Prostate gland (tissue), 2 donors: ENCODE results near the gene LHCGR. TPM values are rescaled to one million over a fixed set of nuclear protein-coding genes. Genes with fewer than 3 reads are reported as not detected.

ENCODE experiments used
- DNase-seq: peaks from one replicate; pipeline ENCODE4 v3.0.0-alpha.2; 2019; ENCODE audit warnings: low spot score
- H3K27ac ChIP-seq, 2 donors: fragments of 200-600 bp; sonication (generic); 2 replicates each; pipeline ENCODE4 v1.5.1; 2017 to 2019
- H3K27me3 ChIP-seq: fragments of 200-600 bp; sonication (generic); replicated peaks from 2 replicates; pipeline ENCODE4 v1.5.1; 2019; ENCODE audit not compliant: insufficient read depth
- H3K36me3 ChIP-seq, 2 donors: fragments of 200-600 bp; sonication (generic); 1 replicate in 1 of 2; 2 replicates in 1 of 2; pipeline versions ENCODE4 v1.5.1 to v1.8.1; 2017 to 2019
- H3K4me1 ChIP-seq: fragments of 200-600 bp; sonication (generic); replicated peaks from 2 replicates; pipeline ENCODE4 v1.5.1; 2019
- H3K4me3 ChIP-seq, 2 donors: fragments of 200-600 bp; sonication (generic); 2 replicates each; pipeline ENCODE4 v1.5.1; 2017 to 2019
- H3K9me3 ChIP-seq: fragments of 200-600 bp; sonication (generic); 2 replicates; pipeline ENCODE4 v1.5.1; 2017
- CTCF ChIP-seq, 4 experiments: fragments of 200-600 bp in 2 of 4; fragments of 450-650 bp in 2 of 4; sonication (generic) in 2 of 4; IDR thresholded peaks; 1 replicate in 3 of 4; 2 replicates in 1 of 4; pipeline ENCODE4 v1.5.1; 2016 to 2019; ENCODE audit warnings: antibody characterized with exemption in 4 of 4, mild to moderate bottlenecking in 2 of 4, moderate library complexity in 2 of 4
- POLR2A ChIP-seq: fragments of 450-650 bp; IDR thresholded peaks from one replicate; pipeline ENCODE4 v1.6.1; 2016; ENCODE audit warnings: antibody characterized with exemption, mild to moderate bottlenecking
- POLR2AphosphoS5 ChIP-seq: sonication (generic); formaldehyde crosslinking; IDR thresholded peaks from one replicate; pipeline ENCODE4 v1.6.1; 2017; ENCODE audit warnings: antibody characterized with exemption
- whole genome bisulfite sequencing: methylation state at CpG from one replicate; pipeline ENCODE4 v1.1.5; 2018; 5-methylcytosine and 5-hydroxymethylcytosine counted together
- intact Hi-C: fragments of 100-400 bp; cut with DNase I; formaldehyde crosslinking; loops from one replicate; pipeline ENCODE4 v1.14.2; 2022
- total RNA-seq, 2 donors: library from RNA; depleted of rRNA; stranded (reverse); fragments of >200 nt; gene quantifications; one replicate each; pipeline ENCODE4 v1.1.0, GENCODE V29; 2016

LHCGR gene
- 1 to 10 TPM in 1 of 2 donors, not detected in 1; 1.6 TPM for total RNA-seq

- Histone ChIP-seq H3K27ac (no peak within 1 kb of the TSS), H3K4me1 (no peaks in the 10 kb centered on the region), H3K36me3 (no peaks in the 10 kb centered on the region), H3K9me3 (no peaks in the 10 kb centered on the region), H3K27me3 (peaks cover 9% of the 10 kb centered on the region), H3K4me3 (no peak within 1 kb of the TSS)
- 8% methylated on average over 30 of the region's 37 CpGs for WGBS
- no peak for DNase-seq
- intact Hi-C loops = no loop called here
- no peak for TF ChIP-seq CTCF (IDR thresholded peaks at IDR 0.05)
- TF ChIP-seq POLR2A = no peak
- no peak for TF ChIP-seq POLR2AphosphoS5
Observed at GRCh38 chr2:48755473-48755872, at the start of gene LHCGR. TSS of gene LHCGR (minus strand) at chr2:48755724. CDS start at chr2:48755671, 53 bp downstream.

GRCh38 chr2:48799601-48800000 lies 44.1 kb upstream of the LHCGR start:
- WGBS = 83% methylated on average over 6 of the region's 6 CpGs
- intact Hi-C loops = no loop called here

GRCh38 chr2:48795065-48795464 lies 39.5 kb upstream of the LHCGR start:
- 77% methylated on average over 2 of the region's 2 CpGs for WGBS
- intact Hi-C loops = no loop called here
- no peak overlapping the region for H3K4me3 ChIP-seq

More at GRCh38 chr2:48799601-48800000, 44.1 kb upstream of the LHCGR start:
- DNase-seq = no peak
- Histone ChIP-seq H3K9me3 (no peaks in the 10 kb centered on the region), H3K4me1 (no peaks in the 10 kb centered on the region), H3K27ac (no peak overlapping the region), H3K4me3 (no peak overlapping the region), H3K27me3 (no peaks in the 10 kb centered on the region), H3K36me3 (no peaks in the 10 kb centered on the region)
- no peak for TF ChIP-seq POLR2AphosphoS5
- TF ChIP-seq CTCF (IDR thresholded peaks at IDR 0.05) = no peak
- TF ChIP-seq POLR2A = no peak

GRCh38 chr2:48793671-48794070 lies 38.1 kb upstream of the LHCGR start:
- Histone ChIP-seq H3K4me1 (no peaks in the 10 kb centered on the region), H3K9me3 (no peaks in the 10 kb centered on the region), H3K27ac (no peak overlapping the region), H3K4me3 (no peak overlapping the region), H3K36me3 (no peaks in the 10 kb centered on the region), H3K27me3 (no peaks in the 10 kb centered on the region)
- TF ChIP-seq POLR2AphosphoS5 (no peak), POLR2A (no peak), CTCF (IDR thresholded peaks at IDR 0.05) (no peak)
- intact Hi-C loops = no loop called here
- no peak for DNase-seq
- 69% methylated on average over 5 of the region's 5 CpGs for WGBS

More at GRCh38 chr2:48795065-48795464, 39.5 kb upstream of the LHCGR start:
- Histone ChIP-seq H3K4me1 (no peaks in the 10 kb centered on the region), H3K36me3 (no peaks in the 10 kb centered on the region), H3K9me3 (no peaks in the 10 kb centered on the region), H3K27ac (no peak overlapping the region), H3K27me3 (no peaks in the 10 kb centered on the region)
- TF ChIP-seq CTCF (IDR thresholded peaks at IDR 0.05) (no peak), POLR2A (no peak), POLR2AphosphoS5 (no peak)
- DNase-seq = no peak

GRCh38 chr2:48792030-48792429 lies 36.5 kb upstream of the LHCGR start:
- 72% methylated on average over 3 of the region's 3 CpGs for WGBS
- intact Hi-C loops = no loop called here
- no peak for TF ChIP-seq POLR2AphosphoS5
- no peak for TF ChIP-seq POLR2A
- TF ChIP-seq CTCF (IDR thresholded peaks at IDR 0.05) = no peak

More at GRCh38 chr2:48792030-48792429, 36.5 kb upstream of the LHCGR start:
- Histone ChIP-seq H3K4me1 (no peaks in the 10 kb centered on the region), H3K4me3 (no peak overlapping the region), H3K9me3 (no peaks in the 10 kb centered on the region), H3K27me3 (no peaks in the 10 kb centered on the region), H3K27ac (no peak overlapping the region), H3K36me3 (no peaks in the 10 kb centered on the region)
- DNase-seq = no peak
